Activated T-cell treated with anti-CD3 and anti-CD28 coated beads, Interleukin-2, amount 50 U/mL, for 4 hours (primary cell): Measurements from ENCODE around the gene GLRA1. TPM values are rescaled to one million over a fixed set of nuclear protein-coding genes. Genes with fewer than 3 reads are reported as not detected.
"Not testable (repeated sequence)": the region's sequence is repeated elsewhere in the genome, so short reads cannot be mapped to it uniquely, and the experiment has no call there.

Experiments
- ATAC-seq, 2 donors: fragments of 200-7000 bp; cut with Tn5 transposase; one replicate each; pipeline ENCODE4 v1.10.0; 2021
- DNase-seq: peaks from one replicate; pipeline ENCODE4 v3.0.0-alpha.2; 2020
- H3K27me3 Mint-ChIP-seq: one replicate; pipeline ENCODE4 v1.8.0; 2021; ENCODE audit warnings: low read depth, mixed read lengths
- H3K36me3 Mint-ChIP-seq: one replicate; pipeline ENCODE4 v1.8.0; 2022; ENCODE audit warnings: mixed read lengths; ENCODE audit not compliant: insufficient read depth
- H3K4me1 Mint-ChIP-seq: one replicate; pipeline ENCODE4 v1.8.0; 2021; ENCODE audit warnings: low read depth, mixed read lengths
- H3K4me3 Mint-ChIP-seq: one replicate; pipeline ENCODE4 v1.8.0; 2021; ENCODE audit warnings: mild to moderate bottlenecking, moderate library complexity, mixed read lengths
- H3K9me3 Mint-ChIP-seq: one replicate; pipeline ENCODE4 v1.8.0; 2021; ENCODE audit warnings: mixed read lengths
- total RNA-seq, 3 donors: library from RNA; stranded (reverse); gene quantifications; one replicate each; pipeline ENCODE4 v1.2.1, GENCODE V29; 2021

Gene GLRA1
- total RNA-seq, 3 donors from 2014 or later: not detected

GRCh38 chr5:151885138-151885908 lies 39.3 kb downstream of the GLRA1 start:
- no peaks in the 10 kb centered on the region for H3K27me3 Mint-ChIP-seq
- H3K36me3 Mint-ChIP-seq: no peaks in the 10 kb centered on the region
- no peak overlapping the region for H3K4me3 Mint-ChIP-seq
- DNase-seq (no peak), ATAC-seq (no peak)
- H3K4me1 Mint-ChIP-seq: no peaks in the 10 kb centered on the region
- no peaks in the 10 kb centered on the region for H3K9me3 Mint-ChIP-seq

- Mint-ChIP-seq H3K4me3 (no peak overlapping the region), H3K4me1 (no peaks in the 10 kb centered on the region), H3K9me3 (peaks cover 5% of the 10 kb centered on the region), H3K36me3 (no peaks in the 10 kb centered on the region), H3K27me3 (no peaks in the 10 kb centered on the region)
- ATAC-seq (no peak), DNase-seq (no peak)
Observed at GRCh38 chr5:151881621-151882225, 42.9 kb downstream of the GLRA1 start.

GRCh38 chr5:151880324-151880723 lies 44.3 kb downstream of the GLRA1 start:
- Mint-ChIP-seq H3K4me1 (no peaks in the 10 kb centered on the region), H3K9me3 (peaks cover 11% of the 10 kb centered on the region), H3K27me3 (no peaks in the 10 kb centered on the region), H3K4me3 (no peak overlapping the region), H3K36me3 (no peaks in the 10 kb centered on the region)
- ATAC-seq (no peak), DNase-seq (no peak)

GRCh38 chr5:151873701-151874100 lies 51.0 kb downstream of the GLRA1 start:
- Mint-ChIP-seq H3K9me3 (peaks cover 11% of the 10 kb centered on the region), H3K4me3 (no peak overlapping the region), H3K36me3 (no peaks in the 10 kb centered on the region), H3K4me1 (peaks cover under 1% of the 10 kb centered on the region), H3K27me3 (no peaks in the 10 kb centered on the region)
- ATAC-seq: no peak
- no peak for DNase-seq

GRCh38 chr5:151872701-151873100 lies 52.0 kb downstream of the GLRA1 start:
- Mint-ChIP-seq H3K27me3 (no peaks in the 10 kb centered on the region), H3K36me3 (no peaks in the 10 kb centered on the region), H3K4me1 (peaks cover 6% of the 10 kb centered on the region), H3K9me3 (peaks cover 11% of the 10 kb centered on the region), H3K4me3 (no peak overlapping the region)
- ATAC-seq (no peak), DNase-seq (no peak)

- Mint-ChIP-seq H3K4me1 (peaks cover 6% of the 10 kb centered on the region), H3K27me3 (no peaks in the 10 kb centered on the region), H3K9me3 (no peaks in the 10 kb centered on the region), H3K4me3 (no peak overlapping the region), H3K36me3 (no peaks in the 10 kb centered on the region)
- no peak for DNase-seq
- ATAC-seq: no peak
Observed at GRCh38 chr5:151870820-151871219, 53.8 kb downstream of the GLRA1 start.

- no peak for ATAC-seq
- Mint-ChIP-seq H3K4me1 (peaks cover 6% of the 10 kb centered on the region), H3K36me3 (no peaks in the 10 kb centered on the region), H3K4me3 (no peak overlapping the region), H3K9me3 (no peaks in the 10 kb centered on the region), H3K27me3 (no peaks in the 10 kb centered on the region)
- DNase-seq: no peak
Observed at GRCh38 chr5:151870271-151870670, 54.4 kb downstream of the GLRA1 start.

- Mint-ChIP-seq H3K4me3 (no peak overlapping the region), H3K27me3 (no peaks in the 10 kb centered on the region), H3K36me3 (no peaks in the 10 kb centered on the region), H3K9me3 (no peaks in the 10 kb centered on the region), H3K4me1 (peaks cover 6% of the 10 kb centered on the region)
- ATAC-seq: no peak
- DNase-seq: no peak
Observed at GRCh38 chr5:151869843-151870242, 54.8 kb downstream of the GLRA1 start.

GRCh38 chr5:151868451-151868850 lies 56.2 kb downstream of the GLRA1 start:
- DNase-seq (no peak), ATAC-seq (no peak)
- H3K9me3 Mint-ChIP-seq: no peaks in the 10 kb centered on the region
- H3K27me3 Mint-ChIP-seq: no peaks in the 10 kb centered on the region
- peaks cover 6% of the 10 kb centered on the region for H3K4me1 Mint-ChIP-seq
- no peaks in the 10 kb centered on the region for H3K36me3 Mint-ChIP-seq
- no peak overlapping the region for H3K4me3 Mint-ChIP-seq

GRCh38 chr5:151864061-151864748 lies 60.4 kb downstream of the GLRA1 start:
- DNase-seq: no peak
- ATAC-seq: no peak
- Mint-ChIP-seq H3K27me3 (no peaks in the 10 kb centered on the region), H3K4me1 (peaks cover 6% of the 10 kb centered on the region), H3K4me3 (no peak overlapping the region), H3K9me3 (no peaks in the 10 kb centered on the region), H3K36me3 (no peaks in the 10 kb centered on the region)

GRCh38 chr5:151863566-151863965 lies 61.1 kb downstream of the GLRA1 start:
- no peaks in the 10 kb centered on the region for H3K36me3 Mint-ChIP-seq
- no peaks in the 10 kb centered on the region for H3K9me3 Mint-ChIP-seq
- no peaks in the 10 kb centered on the region for H3K27me3 Mint-ChIP-seq
- peaks cover 4% of the 10 kb centered on the region for H3K4me1 Mint-ChIP-seq
- no peak for ATAC-seq
- no peak for DNase-seq
- no peak overlapping the region for H3K4me3 Mint-ChIP-seq

- ATAC-seq: no peak
Observed at GRCh38 chr5:151862811-151863472, 61.7 kb downstream of the GLRA1 start.

GRCh38 chr5:151860867-151861266 lies 63.8 kb downstream of the GLRA1 start:
- H3K4me1 Mint-ChIP-seq, H3K27me3 Mint-ChIP-seq, H3K36me3 Mint-ChIP-seq, ATAC-seq, DNase-seq, H3K9me3 Mint-ChIP-seq, H3K4me3 Mint-ChIP-seq: not testable (repeated sequence)

More at GRCh38 chr5:151862811-151863472, 61.7 kb downstream of the GLRA1 start:
- no peaks in the 10 kb centered on the region for H3K9me3 Mint-ChIP-seq
- peaks cover 1% of the 10 kb centered on the region for H3K36me3 Mint-ChIP-seq
- DNase-seq: no peak
- H3K27me3 Mint-ChIP-seq: no peaks in the 10 kb centered on the region
- H3K4me1 Mint-ChIP-seq: peaks cover 1% of the 10 kb centered on the region
- H3K4me3 Mint-ChIP-seq: no peak overlapping the region

GRCh38 chr5:151856861-151857260 lies 67.8 kb downstream of the GLRA1 start:
- Mint-ChIP-seq H3K9me3 (no peaks in the 10 kb centered on the region), H3K4me1 (peaks cover 2% of the 10 kb centered on the region), H3K36me3 (peaks cover 1% of the 10 kb centered on the region), H3K4me3 (no peak overlapping the region), H3K27me3 (no peaks in the 10 kb centered on the region)
- DNase-seq (no peak), ATAC-seq (no peak)
